Nephron (organoid): ENCODE results near the gene ZBTB1.

ENCODE experiments used
- H3K27ac Mint-ChIP-seq, 3 experiments: 2 replicates each; pipeline ENCODE4 v1.8.0; 2020; ENCODE audit warnings: mixed read lengths in 3 of 3, mild to moderate bottlenecking in 2 of 3, moderate library complexity in 1 of 3
- H3K27me3 Mint-ChIP-seq: 2 replicates; pipeline ENCODE4 v1.8.0; 2021; ENCODE audit warnings: low read depth, mild to moderate bottlenecking, moderate library complexity, mixed read lengths
- H3K36me3 Mint-ChIP-seq: 2 replicates; pipeline ENCODE4 v1.8.0; 2020; ENCODE audit warnings: low read depth, mixed read lengths
- H3K4me1 Mint-ChIP-seq: 2 replicates; pipeline ENCODE4 v1.8.0; 2020; ENCODE audit warnings: mixed read lengths
- H3K4me3 Mint-ChIP-seq, 3 experiments: 2 replicates each; pipeline ENCODE4 v1.8.0; 2020; ENCODE audit warnings: mild to moderate bottlenecking in 3 of 3, mixed read lengths in 3 of 3, moderate library complexity in 2 of 3
- H3K9me3 Mint-ChIP-seq: 2 replicates; pipeline ENCODE4 v1.8.0; 2020; ENCODE audit warnings: mixed read lengths
- CTCF ChIP-seq, 3 experiments: fragments of 200-600 bp; sonication (generic); IDR thresholded peaks; one replicate each; pipeline ENCODE4 v1.5.0; 2021; ENCODE audit warnings: antibody characterized with exemption in 3 of 3; ENCODE audit not compliant: unreplicated experiment in 3 of 3

The ZBTB1 gene

GRCh38 chr14:64573109-64573508, 68.5 kb downstream of the ZBTB1 start:
- Mint-ChIP-seq H3K9me3 (no peaks in the 10 kb centered on the region), H3K27ac (peak overlapping the region; percentile 88 to 90 (median 89)), H3K4me3 (no peak overlapping the region), H3K4me1 (peaks cover 29% of the 10 kb centered on the region), H3K27me3 (no peaks in the 10 kb centered on the region), H3K36me3 (no peaks in the 10 kb centered on the region)
- TF ChIP-seq CTCF (IDR thresholded peaks at IDR 0.05; ENCODE audit: unreplicated experiment in 3 of 3): no peak
